Naive thymus-derived CD4-positive, alpha-beta T cell (primary cell): ENCODE data around the gene AJAP1. TPM values are rescaled to one million over a fixed set of nuclear protein-coding genes. Genes with fewer than 3 reads are reported as not detected.

ENCODE experiments used
- ATAC-seq: fragments of 150-1000 bp; cut with Tn5 transposase; 2 replicates; pipeline ENCODE4 v1.10.0; 2021; ENCODE audit warnings: mild to moderate bottlenecking, moderate library complexity
- CTCF ChIA-PET: fragments of 350-600 bp; sonication (Branson Sonifier 250); formaldehyde crosslinking; loops from one replicate; lab custom pipeline; 2021; ENCODE audit warnings: antibody characterized with exemption; lab: Charles Lee
- POLR2A ChIA-PET: fragments of 350-600 bp; sonication (Branson Sonifier 250); formaldehyde crosslinking; loops from one replicate; lab custom pipeline; 2021; ENCODE audit warnings: antibody characterized with exemption, inconsistent platforms; lab: Charles Lee
- DNase-seq, 9 donors: peaks; one replicate each; pipeline versions ENCODE4 v3.0.0 to v3.0.0-alpha.2; 2020 to 2022; ENCODE audit warnings: mixed read lengths in 1 of 9
- H3K27ac ChIP-seq: one replicate; pipeline ENCODE4 v1.7.0; 2013; ENCODE audit warnings: mild to moderate bottlenecking, low read depth, low read length, moderate library complexity
- H3K27me3 ChIP-seq, 2 donors: one replicate each; pipeline ENCODE4 v1.7.0; 2013; ENCODE audit warnings: low read length in 2 of 2, mild to moderate bottlenecking in 2 of 2, moderate library complexity in 2 of 2; ENCODE audit not compliant: control insufficient read depth in 2 of 2, insufficient read depth in 2 of 2
- H3K36me3 ChIP-seq, 3 experiments: 1 replicate in 2 of 3; 2 replicates in 1 of 3; pipeline ENCODE4 v1.7.0; 2013; ENCODE audit warnings: low read length in 3 of 3, mild to moderate bottlenecking in 3 of 3, moderate library complexity in 1 of 3; ENCODE audit not compliant: insufficient read depth in 3 of 3, control insufficient read depth in 2 of 3
- H3K4me1 ChIP-seq, 2 donors: one replicate each; pipeline ENCODE4 v1.7.0; 2013; ENCODE audit warnings: low read length in 2 of 2, mild to moderate bottlenecking in 2 of 2, moderate library complexity in 1 of 2; ENCODE audit not compliant: control insufficient read depth in 2 of 2, insufficient read depth in 2 of 2
- H3K4me3 ChIP-seq: 2 replicates; pipeline ENCODE4 v1.7.0; 2013; ENCODE audit warnings: mild to moderate bottlenecking, low read length
- H3K9me3 ChIP-seq, 3 experiments: 1 replicate in 2 of 3; 2 replicates in 1 of 3; pipeline ENCODE4 v1.7.0; 2013; ENCODE audit warnings: low read length in 3 of 3; ENCODE audit not compliant: control insufficient read depth in 2 of 3
- H3K27ac Mint-ChIP-seq, 9 donors: one replicate each; pipeline ENCODE4 v1.8.0; 2020 to 2022; ENCODE audit warnings: mixed read lengths in 9 of 9, mild to moderate bottlenecking in 8 of 9, moderate library complexity in 5 of 9, inconsistent platforms in 2 of 9
- H3K27me3 Mint-ChIP-seq, 5 donors: one replicate each; pipeline ENCODE4 v1.8.0; 2021 to 2022; ENCODE audit warnings: mixed read lengths in 5 of 5, mild to moderate bottlenecking in 1 of 5
- H3K36me3 Mint-ChIP-seq, 5 donors: one replicate each; pipeline ENCODE4 v1.8.0; 2020 to 2022; ENCODE audit warnings: mixed read lengths in 5 of 5, mild to moderate bottlenecking in 3 of 5, inconsistent platforms in 1 of 5
- H3K4me1 Mint-ChIP-seq, 7 donors: one replicate each; pipeline ENCODE4 v1.8.0; 2020 to 2022; ENCODE audit warnings: mixed read lengths in 7 of 7, mild to moderate bottlenecking in 3 of 7, inconsistent platforms in 1 of 7
- H3K4me3 Mint-ChIP-seq, 10 donors: one replicate each; pipeline ENCODE4 v1.8.0; 2020 to 2022; ENCODE audit warnings: mild to moderate bottlenecking in 10 of 10, mixed read lengths in 10 of 10, moderate library complexity in 6 of 10, inconsistent platforms in 2 of 10
- H3K9me3 Mint-ChIP-seq, 11 donors: one replicate each; pipeline ENCODE4 v1.8.0; 2020 to 2022; ENCODE audit warnings: mixed read lengths in 11 of 11, mild to moderate bottlenecking in 4 of 11, inconsistent platforms in 1 of 11, moderate library complexity in 1 of 11
- intact Hi-C, 2 donors: fragments of 100-400 bp; cut with micrococcal nuclease; formaldehyde crosslinking; loops; one replicate each; pipeline ENCODE4 v1.15.1; 2023
- polyA plus RNA-seq, 2 donors: library from polyadenylated mRNA; unstranded; fragments of 300-500 nt; fragmentation: Illumina TruSeq; gene quantifications; one replicate each; pipeline ENCODE4 v1.2.3, GENCODE V29; 2021
- total RNA-seq, 6 experiments: library from RNA in 5 of 6; stranded (reverse) in 5 of 6; gene quantifications; 1 replicate in 5 of 6; 2 replicates in 1 of 6; pipeline ENCODE4 v1.2.3 and lab custom pipeline; 2021 to 2026

Gene AJAP1
- total and polyA plus RNA-seq, 7 experiments from 2014 or later = 0.09 to 2.4 (median 0.82) TPM; not detected in 1

DNA sequence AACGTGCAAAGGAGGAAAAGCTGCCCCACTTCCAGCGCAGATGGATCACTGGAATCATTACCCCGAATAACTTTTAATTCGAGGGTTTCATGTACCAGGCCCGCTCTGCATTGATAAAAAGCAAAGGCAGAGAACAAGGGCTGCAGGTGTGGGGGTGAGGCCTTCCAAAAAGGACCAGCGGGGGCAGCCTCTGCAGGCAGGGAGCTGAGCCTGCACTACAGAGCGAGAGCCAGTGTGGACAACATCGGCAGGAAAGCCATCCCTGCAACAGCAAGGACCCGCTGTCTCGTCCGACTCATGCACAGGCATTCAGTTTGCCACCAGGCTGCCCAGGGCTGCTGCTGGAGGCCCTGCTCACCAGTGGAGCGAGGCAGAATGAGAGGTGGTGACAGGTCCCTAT, 27.1 kb upstream of the AJAP1 start:
- Histone ChIP-seq H3K27ac (no peak overlapping the region), H3K36me3 (no peaks in the 10 kb centered on the region), H3K4me3 (no peak overlapping the region), H3K27me3 (no peaks in the 10 kb centered on the region), H3K4me1 (no peaks in the 10 kb centered on the region), H3K9me3 (no peaks in the 10 kb centered on the region)
- H3K27me3 Mint-ChIP-seq = peaks cover 0 to 14% (median 6%) of the 10 kb centered on the region in 5 donors
- H3K9me3 Mint-ChIP-seq = no peaks in the 10 kb centered on the region
- ChIA-PET CTCF (interaction anchor here (0.6 kb wide), 1 partner anchor 17 kb away, joined by 3 read pairs; no protein-coding TSS in a partner anchor), POLR2A (no interaction called here)
- DNase-seq = no peak
- no peak for ATAC-seq
- intact Hi-C loops = no loop called here
- no peaks in the 10 kb centered on the region for H3K36me3 Mint-ChIP-seq
- H3K4me1 Mint-ChIP-seq = peaks cover 0 to 3% (median 0%) of the 10 kb centered on the region in 7 donors
- no peak overlapping the region for H3K4me3 Mint-ChIP-seq
- no peak overlapping the region for H3K27ac Mint-ChIP-seq

DNA sequence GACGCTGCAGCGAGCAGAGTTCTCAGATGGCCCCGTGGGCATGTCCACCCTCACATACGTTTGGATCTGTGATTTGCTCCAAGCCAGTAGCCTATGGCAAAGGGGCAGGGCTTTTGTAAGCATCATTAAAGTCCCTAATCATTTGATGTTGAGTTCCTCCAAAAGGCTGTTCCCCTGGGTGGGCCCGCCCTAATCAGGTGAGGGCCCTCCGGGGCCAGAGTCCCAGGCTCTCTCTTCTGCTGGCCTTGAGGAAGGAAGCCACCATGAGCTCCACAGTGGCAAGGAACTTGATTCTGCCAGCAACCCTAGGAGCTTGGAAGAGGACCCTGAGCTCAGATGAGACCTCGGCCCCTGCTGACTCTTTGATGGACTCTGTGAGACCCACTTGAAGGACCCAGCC, 25.4 kb upstream of the AJAP1 start:
- no peak overlapping the region for H3K4me3 Mint-ChIP-seq

DNA sequence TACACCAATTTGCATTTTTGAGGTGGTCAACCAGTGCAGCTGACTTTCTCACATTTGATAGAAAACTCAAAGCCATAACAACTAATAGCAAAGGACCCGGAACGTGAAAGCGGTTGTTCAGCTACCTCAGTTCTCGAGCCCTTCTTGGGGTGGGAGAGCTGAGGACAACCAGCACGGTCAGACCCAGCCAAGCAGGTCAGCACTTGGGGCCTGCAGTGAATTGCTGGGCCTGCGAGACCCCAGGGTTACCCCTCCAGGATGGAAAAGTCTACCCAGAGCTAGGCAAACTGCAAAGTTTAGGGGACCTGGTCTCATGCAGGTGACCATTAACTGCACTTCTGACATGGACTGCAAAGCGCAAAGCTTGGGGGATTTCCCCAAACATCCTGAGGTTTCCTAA, 23.8 kb upstream of the AJAP1 start:
- POLR2A ChIA-PET = no interaction called here
- H3K27ac ChIP-seq = no peak overlapping the region
- peaks cover 0 to 3% (median 0%) of the 10 kb centered on the region in 7 donors for H3K4me1 Mint-ChIP-seq
- H3K27me3 Mint-ChIP-seq = peaks cover 0 to 19% (median 6%) of the 10 kb centered on the region in 5 donors
- ATAC-seq (no peak), DNase-seq (no peak)
- H3K4me3 ChIP-seq = no peak overlapping the region
- H3K4me1 ChIP-seq = no peaks in the 10 kb centered on the region
- CTCF ChIA-PET = no interaction called here
- intact Hi-C loops = no loop called here
- H3K9me3 ChIP-seq = no peaks in the 10 kb centered on the region
- H3K4me3 Mint-ChIP-seq = no peak overlapping the region
- H3K36me3 Mint-ChIP-seq = no peaks in the 10 kb centered on the region
- H3K27ac Mint-ChIP-seq = no peak overlapping the region
- no peaks in the 10 kb centered on the region for H3K36me3 ChIP-seq
- no peaks in the 10 kb centered on the region for H3K27me3 ChIP-seq
- no peaks in the 10 kb centered on the region for H3K9me3 Mint-ChIP-seq

More for the DNA sequence above, 25.4 kb upstream of the AJAP1 start:
- no peaks in the 10 kb centered on the region for H3K9me3 ChIP-seq
- Mint-ChIP-seq H3K4me1 (peaks cover 0 to 3% (median 0%) of the 10 kb centered on the region in 7 donors), H3K9me3 (no peaks in the 10 kb centered on the region), H3K36me3 (no peaks in the 10 kb centered on the region), H3K27me3 (peaks cover 0 to 14% (median 6%) of the 10 kb centered on the region in 5 donors), H3K27ac (no peak overlapping the region)
- H3K36me3 ChIP-seq = no peaks in the 10 kb centered on the region
- DNase-seq = no peak
- ATAC-seq = no peak
- H3K4me3 ChIP-seq = no peak overlapping the region
- intact Hi-C loops = no loop called here
- no peaks in the 10 kb centered on the region for H3K27me3 ChIP-seq
- no peaks in the 10 kb centered on the region for H3K4me1 ChIP-seq
- H3K27ac ChIP-seq = no peak overlapping the region
- ChIA-PET POLR2A (no interaction called here), CTCF (no interaction called here)

DNA sequence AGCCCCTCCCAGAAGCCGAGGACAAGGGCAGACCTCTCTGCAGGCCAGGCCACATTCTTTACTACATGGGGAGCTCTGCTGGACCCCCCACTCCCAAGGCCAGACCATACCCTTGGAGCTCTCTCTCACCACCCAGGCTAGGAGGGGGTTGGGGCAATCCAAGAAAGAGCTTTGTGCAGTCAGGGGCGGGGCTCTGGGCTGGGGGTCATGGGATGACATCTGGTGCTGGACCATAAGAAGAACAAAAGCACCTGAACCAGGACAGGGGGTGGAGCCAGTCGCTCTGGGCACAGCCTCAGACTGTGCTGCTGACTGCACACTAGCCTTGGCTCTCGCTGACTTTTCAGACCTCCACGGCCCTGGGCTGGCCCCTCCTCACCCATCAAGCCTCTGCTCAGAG, 23.1 kb upstream of the AJAP1 start:
- H3K4me1 Mint-ChIP-seq = peaks cover 0 to 3% (median 0%) of the 10 kb centered on the region in 7 donors
- intact Hi-C loops = no loop called here
- H3K36me3 Mint-ChIP-seq = no peaks in the 10 kb centered on the region
- H3K4me3 ChIP-seq = no peak overlapping the region
- DNase-seq (no peak), ATAC-seq (no peak)
- no peaks in the 10 kb centered on the region for H3K9me3 ChIP-seq
- H3K4me3 Mint-ChIP-seq = no peak overlapping the region
- no peaks in the 10 kb centered on the region for H3K27me3 ChIP-seq
- H3K4me1 ChIP-seq = no peaks in the 10 kb centered on the region
- H3K36me3 ChIP-seq = no peaks in the 10 kb centered on the region
- H3K27me3 Mint-ChIP-seq = peaks cover 0 to 22% (median 8%) of the 10 kb centered on the region in 5 donors
- H3K9me3 Mint-ChIP-seq = no peaks in the 10 kb centered on the region
- ChIA-PET CTCF (no interaction called here), POLR2A (no interaction called here)
- no peak overlapping the region for H3K27ac Mint-ChIP-seq
- no peak overlapping the region for H3K27ac ChIP-seq

DNA sequence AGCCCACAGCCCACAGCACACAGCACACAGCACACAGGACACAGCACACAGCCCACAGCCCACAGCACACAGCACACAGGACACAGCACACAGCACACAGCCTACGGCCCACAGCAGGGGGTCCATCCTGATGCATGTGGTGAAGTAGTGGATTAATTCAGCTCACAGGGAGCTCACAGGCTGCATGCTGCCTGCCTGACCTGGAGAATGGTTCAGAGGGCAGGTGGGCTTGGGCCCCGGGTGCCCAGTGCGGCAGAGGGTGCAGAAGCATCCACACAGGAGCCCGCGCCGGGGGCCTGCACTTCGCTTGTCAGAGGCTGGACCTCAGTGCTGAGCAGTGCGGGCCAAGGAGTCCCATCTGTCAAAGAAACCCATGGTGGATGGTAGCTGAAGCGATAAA, 21.1 kb upstream of the AJAP1 start:
- no peak overlapping the region for H3K4me3 Mint-ChIP-seq

DNA sequence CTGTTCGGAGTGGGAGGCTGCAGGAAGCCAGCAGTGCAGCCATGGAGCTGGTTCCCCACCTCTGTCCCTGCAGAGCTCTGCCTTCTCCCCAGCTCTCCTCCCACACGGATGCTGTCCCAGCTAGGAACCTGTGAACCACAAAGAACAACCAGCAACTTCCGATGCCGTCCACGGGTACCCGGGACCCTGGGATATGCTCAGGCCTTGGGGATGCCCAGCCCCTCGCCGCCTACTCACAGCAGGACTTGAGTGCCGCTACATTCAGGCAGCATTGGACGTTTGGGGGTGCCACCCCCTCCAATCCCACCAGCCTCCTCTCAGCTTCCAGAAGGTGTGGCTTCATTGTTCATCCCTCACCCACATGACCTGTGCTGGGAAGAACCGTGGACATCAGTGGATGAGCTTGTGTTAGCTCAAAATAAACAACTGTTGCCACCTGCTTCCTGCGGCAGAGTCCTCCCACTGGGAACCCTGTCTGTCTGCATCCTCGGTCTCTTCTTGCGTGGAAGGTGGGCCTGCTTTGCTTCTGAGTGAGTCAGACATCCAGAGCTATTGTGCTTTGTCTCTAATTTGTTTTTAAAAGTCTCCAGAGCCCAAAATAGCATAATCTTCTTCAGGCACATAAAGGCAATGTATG, 20.1 kb upstream of the AJAP1 start:
- H3K27ac Mint-ChIP-seq = no peak overlapping the region
- no peak for ATAC-seq
- intact Hi-C loops = no loop called here
- no peaks in the 10 kb centered on the region for H3K4me1 ChIP-seq
- POLR2A ChIA-PET = no interaction called here
- H3K27me3 Mint-ChIP-seq = peaks cover 2 to 23% (median 9%) of the 10 kb centered on the region in 5 donors
- no peak overlapping the region for H3K4me3 ChIP-seq
- CTCF ChIA-PET = no interaction called here
- H3K36me3 Mint-ChIP-seq = no peaks in the 10 kb centered on the region
- no peaks in the 10 kb centered on the region for H3K9me3 ChIP-seq
- no peaks in the 10 kb centered on the region for H3K36me3 ChIP-seq
- no peak overlapping the region for H3K27ac ChIP-seq
- peaks cover 0 to 3% (median 0%) of the 10 kb centered on the region in 7 donors for H3K4me1 Mint-ChIP-seq
- H3K9me3 Mint-ChIP-seq = no peaks in the 10 kb centered on the region
- no peak for DNase-seq
- no peaks in the 10 kb centered on the region for H3K27me3 ChIP-seq
- no peak overlapping the region for H3K4me3 Mint-ChIP-seq

More for the DNA sequence above, 21.1 kb upstream of the AJAP1 start:
- DNase-seq = no peak
- POLR2A ChIA-PET = no interaction called here
- Mint-ChIP-seq H3K9me3 (no peaks in the 10 kb centered on the region), H3K27me3 (peaks cover 2 to 25% (median 9%) of the 10 kb centered on the region in 5 donors), H3K27ac (no peak overlapping the region), H3K4me1 (peaks cover 0 to 3% (median 0%) of the 10 kb centered on the region in 7 donors), H3K36me3 (no peaks in the 10 kb centered on the region)
- Histone ChIP-seq H3K27ac (no peak overlapping the region), H3K4me3 (no peak overlapping the region), H3K27me3 (no peaks in the 10 kb centered on the region), H3K9me3 (no peaks in the 10 kb centered on the region), H3K4me1 (no peaks in the 10 kb centered on the region), H3K36me3 (no peaks in the 10 kb centered on the region)
- intact Hi-C loops = no loop called here
- ATAC-seq = no peak
- CTCF ChIA-PET = no interaction called here

DNA sequence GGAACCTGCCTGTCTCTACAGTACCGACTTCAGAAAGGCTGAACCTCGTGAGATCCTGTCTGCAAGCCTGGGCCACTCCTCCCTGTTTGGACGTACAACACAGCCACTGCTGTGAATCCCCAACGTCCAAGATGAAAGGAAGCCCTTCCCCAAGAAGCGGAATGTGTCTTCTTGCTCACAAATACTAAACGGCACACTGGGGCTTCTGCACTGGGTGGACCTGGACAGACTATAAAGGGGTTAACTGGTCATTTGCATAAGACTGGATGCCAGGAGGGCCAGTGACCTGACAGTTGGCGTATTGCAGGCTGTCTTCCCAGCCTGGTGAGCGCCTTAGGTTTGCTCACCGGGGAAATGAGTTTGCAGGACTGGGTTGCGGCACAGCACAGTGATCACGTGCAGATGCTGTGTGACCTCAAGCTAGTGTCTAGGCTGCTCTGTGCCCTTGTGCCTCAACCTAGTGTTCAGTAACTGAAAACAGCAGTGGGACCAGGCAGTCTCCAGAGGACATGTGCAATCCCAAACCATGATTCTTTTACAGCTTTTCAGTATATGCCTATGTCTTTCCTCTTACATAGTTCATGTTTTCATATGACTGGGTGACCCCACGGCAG, 19.5 kb upstream of the AJAP1 start:
- Histone ChIP-seq H3K9me3 (no peaks in the 10 kb centered on the region), H3K27me3 (no peaks in the 10 kb centered on the region), H3K36me3 (no peaks in the 10 kb centered on the region), H3K27ac (no peak overlapping the region), H3K4me1 (no peaks in the 10 kb centered on the region), H3K4me3 (no peak overlapping the region)
- no peak overlapping the region for H3K4me3 Mint-ChIP-seq
- no peaks in the 10 kb centered on the region for H3K9me3 Mint-ChIP-seq
- no peaks in the 10 kb centered on the region for H3K36me3 Mint-ChIP-seq
- ChIA-PET POLR2A (no interaction called here), CTCF (no interaction called here)
- peaks cover 0 to 1% (median 0%) of the 10 kb centered on the region in 7 donors for H3K4me1 Mint-ChIP-seq
- peaks cover 2 to 24% (median 12%) of the 10 kb centered on the region in 5 donors for H3K27me3 Mint-ChIP-seq
- no peak overlapping the region for H3K27ac Mint-ChIP-seq
- intact Hi-C loops = no loop called here
- DNase-seq (no peak), ATAC-seq (no peak)
